Measurements from ENCODE around the gene PTPRN2.

PTPRN2 gene

DNA sequence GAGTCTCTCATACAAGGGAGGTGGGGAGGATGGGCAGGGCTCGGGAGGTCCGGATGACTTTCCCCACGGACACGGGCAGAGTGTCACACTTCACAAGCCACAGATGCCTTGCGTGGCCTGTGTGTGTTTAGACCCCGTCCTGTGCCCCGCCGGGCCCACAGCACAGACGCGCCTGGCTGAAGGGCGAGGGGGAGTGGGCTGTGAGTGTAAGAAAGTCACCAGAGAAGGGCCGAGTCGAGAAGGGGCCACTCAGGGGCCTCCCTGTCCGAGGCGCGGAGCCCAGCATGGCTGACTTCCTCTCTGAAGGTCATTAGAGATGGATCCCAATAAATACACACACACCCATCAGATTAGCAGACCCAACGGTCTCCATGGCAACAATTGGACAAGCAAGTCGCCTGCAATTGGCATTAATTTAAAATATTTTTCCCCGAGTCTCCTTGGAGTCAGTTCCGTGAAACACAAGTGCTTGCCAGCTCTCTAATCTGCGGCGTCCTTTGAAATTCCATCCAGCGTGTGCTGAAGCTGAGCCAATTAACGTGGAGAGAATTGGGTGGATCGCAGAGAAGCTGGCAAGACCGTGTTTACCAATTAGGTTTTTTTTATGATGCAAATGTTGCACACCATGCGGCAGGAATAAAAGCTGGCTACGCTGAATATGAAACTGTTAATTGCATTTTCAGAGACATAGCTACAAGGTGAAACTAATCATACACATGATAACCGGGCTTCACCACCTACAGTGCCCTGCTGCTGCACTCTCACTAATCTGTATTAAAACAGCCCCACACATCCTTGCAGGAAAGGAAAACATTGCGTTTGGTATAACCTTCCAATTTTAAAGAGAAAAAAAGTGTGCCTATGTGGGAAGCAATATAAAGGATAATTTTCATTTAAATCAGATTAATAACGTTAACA lies 571.2 kb downstream of the PTPRN2 start:
- DNase-seq: no peak

DNA sequence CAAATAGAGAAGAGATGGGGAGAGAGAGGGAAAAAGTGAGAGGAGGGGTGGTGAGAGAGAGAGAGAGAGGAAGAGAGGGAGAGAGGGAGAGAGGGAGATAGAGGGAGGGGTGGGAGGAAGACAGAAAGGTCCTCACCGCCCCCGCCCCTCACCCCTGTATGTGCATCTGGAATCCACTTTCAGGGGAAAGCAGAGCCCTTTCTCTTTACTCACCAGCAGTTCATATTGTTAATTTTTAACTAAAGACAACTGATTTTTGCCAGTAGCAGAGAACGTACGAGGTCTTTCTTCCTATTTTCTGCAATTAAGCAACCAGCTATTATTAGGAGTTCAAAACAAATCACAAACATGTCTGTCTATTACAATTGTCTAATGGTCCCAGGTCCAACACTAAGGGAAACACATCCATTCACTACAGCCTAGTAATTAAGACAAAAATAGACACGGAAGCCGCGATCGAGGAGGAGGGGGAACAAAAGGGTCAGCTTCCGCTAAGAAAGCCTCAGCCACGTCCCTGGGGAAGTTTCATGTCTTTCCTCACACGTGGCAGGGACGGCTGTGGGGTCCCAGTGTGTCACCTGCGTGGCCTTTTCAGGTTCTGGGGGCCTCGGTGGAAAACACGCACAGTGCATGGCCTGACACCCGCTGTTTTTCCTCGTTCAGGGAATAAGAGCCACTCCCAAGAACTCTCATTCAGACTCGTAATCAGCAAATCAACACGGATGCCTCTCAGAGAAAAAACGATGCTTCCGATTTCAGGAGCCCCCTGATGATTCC lies 572.0 kb downstream of the PTPRN2 start:
- DNase-seq: no peak

DNA sequence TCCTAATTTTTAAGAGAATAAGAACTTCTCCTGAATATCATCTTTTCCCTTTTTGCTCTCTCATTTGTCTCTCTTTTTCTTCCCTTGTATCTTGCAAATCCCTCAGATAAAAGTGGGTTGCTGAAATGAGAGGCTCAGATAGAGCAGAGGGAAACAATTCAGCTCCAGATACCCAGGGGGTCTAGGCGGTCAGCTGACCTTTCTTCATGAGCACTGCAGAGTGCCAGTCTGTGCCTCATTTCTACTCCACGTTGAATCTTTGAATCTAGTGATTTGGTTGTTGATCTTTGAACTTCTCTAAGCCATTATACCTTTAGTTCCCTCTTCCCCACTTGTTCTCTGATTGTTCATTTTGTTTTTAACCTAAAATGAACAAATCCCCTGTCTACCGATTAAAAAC lies 572.6 kb downstream of the PTPRN2 start:
- no peak for DNase-seq

DNA sequence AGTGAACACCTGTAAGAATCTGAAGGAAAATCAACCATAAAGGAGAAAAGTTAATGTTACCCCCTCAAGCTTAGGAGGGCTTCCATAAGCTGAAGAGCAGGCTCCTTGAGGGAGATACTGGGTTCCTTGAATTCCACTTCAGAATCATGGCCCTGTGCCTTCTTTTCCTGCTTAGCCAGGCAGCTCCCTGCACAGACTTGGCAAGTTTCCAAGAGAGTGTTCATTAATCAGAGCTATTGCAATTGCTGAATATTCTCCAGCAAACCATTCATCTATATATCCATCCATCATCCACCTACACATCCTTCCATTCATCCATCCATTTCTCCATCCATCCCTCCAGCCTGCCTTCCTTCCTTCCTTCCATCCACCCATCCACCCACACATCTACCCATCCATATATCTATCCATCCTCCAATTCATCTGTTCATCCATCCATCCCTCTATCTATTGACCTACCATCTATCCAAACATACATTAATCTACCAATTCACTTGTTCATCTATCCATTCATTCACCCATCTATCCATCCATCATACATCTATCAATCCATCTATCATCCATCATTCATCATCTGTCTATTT lies 574.4 kb downstream of the PTPRN2 start:
- DNase-seq: no peak

DNA sequence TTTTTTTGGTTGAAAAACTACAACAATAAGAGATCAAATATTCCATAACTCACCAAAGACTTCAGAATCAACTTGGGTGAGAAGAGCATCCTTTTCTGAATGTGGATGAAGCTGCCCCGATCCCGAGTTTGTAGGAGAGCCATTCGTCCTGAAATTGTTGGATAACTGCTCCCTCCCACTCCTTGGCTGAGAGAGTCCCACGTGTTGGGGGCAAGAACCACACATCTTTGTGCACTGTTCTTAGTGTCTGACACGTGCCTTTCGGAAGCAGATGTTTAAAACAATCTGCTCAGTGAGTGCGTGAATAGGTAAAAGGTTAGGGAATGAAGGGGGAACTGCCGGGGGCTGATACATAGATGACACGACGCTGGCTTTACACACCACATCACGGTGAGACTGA lies 575.7 kb downstream of the PTPRN2 start:
- no peak for DNase-seq

DNA sequence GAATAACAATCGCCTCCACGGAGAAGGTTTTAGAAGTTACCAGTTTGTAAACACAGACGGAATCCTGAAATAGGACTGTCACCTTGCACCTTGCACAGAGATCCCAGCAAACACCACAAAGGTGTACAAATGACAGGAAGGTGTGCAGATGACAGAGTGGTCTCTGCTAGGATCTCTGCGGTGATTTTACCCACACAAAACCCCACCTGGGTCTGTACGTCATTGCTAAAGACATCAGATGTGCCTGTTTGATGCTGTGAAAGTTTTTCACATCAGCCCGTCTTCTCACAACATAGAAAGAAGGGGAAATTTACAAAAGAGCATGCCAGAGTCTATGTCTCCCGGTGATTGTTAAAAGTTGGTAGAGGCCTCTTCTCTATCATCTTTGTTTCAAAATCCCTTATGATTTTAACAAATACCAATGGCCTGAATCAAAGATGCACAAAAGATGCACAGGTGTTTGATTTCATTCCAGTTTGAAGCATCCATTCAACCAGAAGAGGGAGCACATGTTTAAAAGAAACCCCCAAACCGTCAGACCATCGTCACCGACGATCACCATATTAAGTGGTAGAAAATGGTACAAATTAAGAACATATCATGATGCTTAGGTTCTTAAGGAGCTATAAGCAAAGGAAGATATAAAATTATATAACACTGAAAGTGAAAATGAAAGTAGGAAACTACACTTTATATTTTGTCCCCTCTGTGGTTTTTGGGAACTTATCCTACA lies 576.5 kb downstream of the PTPRN2 start:
- no peak for DNase-seq

DNA sequence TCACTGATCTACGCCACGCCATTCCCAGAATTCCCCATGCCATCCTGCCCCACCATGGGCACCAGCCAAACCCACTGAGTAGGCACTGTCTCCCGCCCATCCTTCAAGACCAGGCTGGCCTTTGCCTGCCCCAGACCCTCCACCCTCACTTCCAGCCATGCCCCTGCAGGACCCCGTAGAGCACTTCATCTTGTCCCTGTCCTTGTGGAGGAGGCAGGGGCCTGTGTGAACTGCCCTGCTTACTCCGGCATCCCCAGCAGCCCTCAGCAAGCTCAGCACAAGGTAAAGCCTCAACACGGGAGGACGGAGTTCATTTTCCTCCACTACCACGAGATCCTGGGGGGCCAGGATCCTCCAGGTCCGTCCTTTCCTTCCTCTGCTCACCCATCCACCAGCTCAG lies 577.7 kb downstream of the PTPRN2 start:
- DNase-seq: no peak

DNA sequence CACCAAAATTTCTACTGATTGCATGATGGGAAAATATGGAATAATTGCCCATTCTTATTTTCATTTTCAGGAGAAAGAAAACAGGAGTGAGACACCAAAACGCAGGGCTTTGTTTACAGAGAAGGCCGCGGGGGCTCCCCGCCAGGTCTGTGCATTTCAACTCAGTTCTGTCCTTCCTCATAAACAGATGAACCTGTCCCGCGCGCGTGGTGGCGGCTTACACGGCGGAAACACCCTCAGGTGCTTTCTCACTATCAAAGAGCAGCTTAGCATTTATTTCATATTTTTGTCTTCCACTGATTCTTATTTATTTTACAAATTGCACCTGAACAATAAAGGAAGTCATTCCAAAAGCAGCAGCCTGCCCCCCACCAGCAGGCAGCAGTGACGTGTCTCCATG lies 579.4 kb downstream of the PTPRN2 start:
- no peak for DNase-seq

DNA sequence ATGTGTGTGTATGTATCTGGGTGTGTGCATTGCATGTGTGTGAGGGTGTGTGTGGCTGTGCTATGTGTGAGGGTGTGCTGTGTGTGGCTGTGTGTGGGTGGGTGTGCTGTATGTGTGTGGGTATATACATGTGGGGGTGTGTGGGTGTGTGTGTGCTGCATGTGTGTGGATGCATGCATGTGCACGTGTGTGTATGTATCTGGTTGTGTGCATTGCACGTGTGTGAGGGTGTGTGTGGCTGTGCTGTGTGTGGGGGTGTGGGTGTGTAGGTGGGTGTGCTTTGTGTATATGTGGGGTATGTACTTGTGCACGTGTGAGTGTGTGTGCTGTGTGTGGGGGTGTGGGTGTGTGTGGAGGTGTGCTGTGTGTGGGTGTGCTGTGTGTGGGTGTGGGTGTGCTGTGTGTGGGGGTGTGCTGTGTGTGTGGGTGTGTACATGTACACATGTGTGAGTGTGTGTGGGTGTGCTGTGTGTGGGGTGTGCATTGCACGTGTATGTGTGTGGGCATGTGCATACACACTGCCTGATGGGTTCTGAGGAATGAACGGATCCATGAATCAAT lies 579.8 kb downstream of the PTPRN2 start:
- DNase-seq: no peak

DNA sequence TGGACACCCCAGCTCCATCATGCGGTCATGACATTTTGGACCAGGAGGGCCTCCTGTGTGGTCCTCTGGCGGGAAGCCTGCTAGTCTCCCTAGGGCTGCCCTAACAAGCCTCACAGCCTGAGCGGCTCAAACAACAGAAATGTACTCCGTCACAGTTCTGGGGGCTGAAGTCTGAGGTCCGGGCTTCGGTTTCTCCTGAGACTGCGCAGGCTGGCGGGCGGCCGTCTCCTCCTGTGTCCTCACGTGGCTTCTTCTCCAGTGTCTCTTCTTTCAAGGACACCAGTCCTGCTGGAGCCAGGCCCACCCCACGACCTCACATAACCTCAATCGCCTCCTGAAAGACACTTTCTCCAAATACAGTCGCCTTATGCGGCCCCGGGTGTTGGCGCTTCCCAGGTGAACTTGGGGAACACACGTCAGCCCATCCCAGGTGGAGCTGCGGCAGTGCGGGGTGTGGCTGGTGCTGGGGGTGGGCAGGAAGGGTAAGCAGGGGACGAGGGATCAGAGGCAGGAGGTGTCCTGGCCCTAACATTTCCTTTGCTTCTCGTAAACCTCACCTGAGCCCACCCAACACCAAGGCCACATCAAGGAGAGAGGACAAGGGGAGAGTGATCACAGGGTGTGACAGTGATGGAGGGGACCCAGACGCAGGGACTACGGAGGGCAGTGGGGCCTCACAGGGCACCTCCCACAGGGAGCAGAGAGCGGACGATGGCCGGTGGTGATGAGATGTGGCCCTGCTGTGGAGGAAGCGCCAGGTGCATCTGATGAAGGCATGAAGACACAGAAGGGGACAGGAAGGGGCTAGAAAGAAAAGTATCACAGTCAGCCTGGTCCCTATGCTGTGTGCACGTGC lies 580.6 kb downstream of the PTPRN2 start:
- no peak for DNase-seq

DNA sequence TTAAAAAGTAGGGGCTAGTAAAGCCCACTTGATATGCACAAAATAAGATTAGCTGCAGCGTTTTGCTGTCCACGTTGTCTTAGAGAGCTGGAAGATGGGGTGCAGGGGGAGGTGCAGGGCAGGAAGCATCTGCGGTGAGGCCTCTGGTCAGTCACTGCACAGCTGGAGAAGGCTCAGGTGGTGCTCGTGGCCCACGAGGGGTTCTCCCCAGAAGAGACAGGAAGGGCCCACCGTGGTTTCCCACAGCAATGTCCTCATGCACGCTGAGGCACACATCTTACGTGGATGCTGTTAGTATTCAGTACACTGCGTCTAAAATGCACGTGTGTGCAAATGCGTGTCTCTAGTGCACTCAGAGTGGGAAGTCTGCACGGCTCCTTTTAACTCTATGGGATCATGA lies 582.1 kb downstream of the PTPRN2 start:
- DNase-seq: no peak

DNA sequence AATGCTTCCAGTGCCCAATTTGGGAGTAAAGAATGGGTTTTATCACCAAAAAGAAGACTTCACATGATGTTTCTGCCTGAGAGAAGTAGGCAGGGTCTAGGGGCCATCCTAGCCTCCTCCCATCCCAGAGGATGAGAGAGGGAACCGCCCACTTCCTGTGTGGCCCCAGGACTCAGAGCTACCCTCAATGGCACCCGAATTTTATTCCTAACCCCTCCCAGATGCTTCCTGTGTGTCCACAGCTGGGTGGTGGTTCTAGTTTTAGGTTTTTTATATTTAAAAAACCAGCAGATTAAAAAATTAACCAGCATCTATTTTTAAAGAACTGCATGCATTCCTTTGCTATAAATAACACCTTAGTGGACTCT lies 583.5 kb downstream of the PTPRN2 start:
- no peak for DNase-seq

DNA sequence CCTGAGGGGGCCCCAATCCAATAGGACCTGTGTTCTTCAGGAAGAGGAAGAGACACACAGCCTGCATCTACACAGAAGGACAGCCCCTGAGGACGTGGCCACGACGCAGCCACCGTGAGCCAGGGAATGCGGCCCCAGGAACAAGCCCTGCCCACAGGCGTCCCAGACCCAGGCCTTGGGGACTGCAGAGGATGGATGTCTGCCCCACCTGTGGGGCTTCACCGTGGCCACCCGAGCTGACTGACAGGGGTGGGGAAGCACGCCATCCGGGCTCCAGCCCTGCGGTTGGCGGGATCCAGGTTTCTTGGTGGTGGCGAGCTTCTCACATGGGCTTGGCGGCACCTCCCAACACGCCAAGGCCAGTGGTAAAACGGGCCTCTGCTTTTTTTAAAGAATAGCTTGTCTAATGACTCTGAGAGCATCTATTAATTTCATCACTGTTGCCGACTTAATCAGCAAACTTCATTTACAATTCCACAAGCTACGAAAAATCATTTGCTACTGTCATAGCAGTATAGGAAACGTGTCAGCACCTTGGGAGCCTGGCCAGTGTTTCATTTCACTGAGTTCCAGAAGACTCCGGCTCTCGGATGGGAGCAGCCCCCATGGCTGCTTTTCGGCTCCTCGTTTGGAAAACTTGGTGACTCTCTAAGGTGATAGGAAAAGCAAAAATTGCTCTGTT lies 584.0 kb downstream of the PTPRN2 start:
- no peak for DNase-seq

DNA sequence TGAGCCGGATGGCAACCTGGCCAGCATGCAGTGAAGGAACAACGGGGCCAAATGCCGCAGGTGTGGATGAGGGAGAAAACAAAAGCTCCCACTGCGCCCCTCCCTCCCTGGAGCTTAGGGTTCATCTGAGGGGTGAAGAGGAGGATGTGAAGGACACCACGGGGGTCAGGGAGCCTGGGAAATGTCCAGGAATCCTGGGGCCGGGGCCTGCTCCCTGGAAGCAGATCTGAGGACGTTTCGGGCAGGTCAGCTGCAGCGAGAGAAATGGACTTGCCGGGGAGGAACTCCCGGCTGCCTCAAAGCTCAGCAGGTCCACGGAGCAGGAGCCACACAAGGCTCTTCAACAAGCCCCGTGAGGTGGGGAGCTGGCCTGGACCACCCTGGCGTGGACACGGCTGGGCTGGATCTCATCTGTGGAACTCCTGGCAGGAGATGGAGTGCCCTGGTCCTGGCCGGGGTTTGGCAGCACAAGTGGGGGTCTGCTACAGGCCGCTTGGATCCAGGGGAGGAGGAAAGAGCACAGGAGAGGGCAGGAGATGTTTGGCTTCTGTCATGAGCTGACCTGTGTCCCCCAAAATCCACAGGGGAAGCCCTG lies 585.0 kb downstream of the PTPRN2 start:
- no peak for DNase-seq

DNA sequence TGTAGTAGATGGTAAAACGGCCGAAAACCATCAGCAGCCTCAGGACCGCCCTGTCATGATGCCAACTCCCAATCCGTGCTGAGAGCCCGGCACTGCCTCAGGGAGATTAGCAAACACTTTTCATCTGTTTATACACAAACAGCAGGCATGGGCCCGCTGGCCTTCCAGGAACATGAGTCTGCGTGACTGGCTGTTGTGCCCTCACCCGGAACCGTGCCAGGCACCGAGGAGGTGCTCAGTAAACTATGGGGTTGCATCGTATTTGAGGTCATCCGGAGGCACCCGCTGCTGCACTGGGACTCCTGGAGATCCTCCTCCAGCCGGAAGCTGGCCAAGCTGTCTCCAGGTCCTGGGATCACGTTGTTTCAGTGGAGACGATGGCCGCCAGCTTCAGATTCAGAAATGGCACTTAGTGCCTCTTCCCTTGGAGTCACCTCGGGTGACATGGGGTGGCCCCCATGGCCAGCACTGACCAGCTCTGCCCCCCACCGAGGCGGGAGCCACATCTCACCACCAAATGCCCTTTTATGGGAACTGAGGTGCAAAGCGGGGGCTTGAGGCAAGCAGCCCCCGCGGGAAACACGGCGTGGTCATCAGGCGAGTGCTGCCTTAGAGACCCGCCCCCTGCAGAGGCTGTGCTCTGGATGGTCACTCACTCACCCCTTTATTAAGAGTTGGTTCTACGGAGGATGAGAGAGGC lies 585.9 kb downstream of the PTPRN2 start:
- no peak for DNase-seq

DNA sequence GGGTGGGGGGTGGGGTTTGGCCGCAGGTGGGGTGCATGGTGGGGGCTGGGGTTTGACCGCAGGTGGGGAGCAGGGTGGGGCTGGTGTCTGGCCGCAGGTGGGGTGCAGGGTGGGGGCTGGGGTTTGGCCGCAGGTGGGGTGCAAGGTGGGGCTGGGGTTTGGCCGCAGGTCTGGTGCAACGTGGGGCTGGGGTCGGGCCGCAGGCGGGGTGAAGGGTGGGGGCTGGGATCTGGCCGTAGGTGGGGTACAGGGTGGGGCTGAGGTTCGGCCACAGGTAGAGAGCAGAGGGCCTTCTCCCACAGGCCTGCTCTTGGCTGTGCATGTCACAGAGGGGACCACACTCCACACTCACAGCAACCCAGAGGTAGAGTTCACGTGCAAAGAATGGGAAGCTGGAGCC lies 586.6 kb downstream of the PTPRN2 start:
- no peak for DNase-seq

DNA sequence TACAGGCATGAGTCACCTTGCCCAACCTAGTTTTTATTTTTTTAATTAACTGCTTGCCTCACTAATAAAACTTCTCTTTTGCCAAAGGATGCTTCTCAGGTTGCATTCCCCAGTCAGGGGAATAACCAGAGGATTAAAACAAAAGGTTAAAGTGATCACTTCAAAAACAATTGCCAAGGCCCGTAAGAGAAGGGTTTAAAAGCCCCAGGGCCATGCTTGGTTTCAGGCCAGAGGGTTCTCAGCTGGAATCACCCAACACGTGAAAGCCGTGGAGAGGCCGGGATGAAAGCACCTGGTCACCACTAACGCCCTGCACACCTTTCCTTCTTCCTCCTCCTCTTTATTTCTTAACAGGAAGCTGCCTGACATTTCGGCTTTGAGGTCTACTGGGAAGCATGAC lies 587.5 kb downstream of the PTPRN2 start:
- no peak for DNase-seq

DNA sequence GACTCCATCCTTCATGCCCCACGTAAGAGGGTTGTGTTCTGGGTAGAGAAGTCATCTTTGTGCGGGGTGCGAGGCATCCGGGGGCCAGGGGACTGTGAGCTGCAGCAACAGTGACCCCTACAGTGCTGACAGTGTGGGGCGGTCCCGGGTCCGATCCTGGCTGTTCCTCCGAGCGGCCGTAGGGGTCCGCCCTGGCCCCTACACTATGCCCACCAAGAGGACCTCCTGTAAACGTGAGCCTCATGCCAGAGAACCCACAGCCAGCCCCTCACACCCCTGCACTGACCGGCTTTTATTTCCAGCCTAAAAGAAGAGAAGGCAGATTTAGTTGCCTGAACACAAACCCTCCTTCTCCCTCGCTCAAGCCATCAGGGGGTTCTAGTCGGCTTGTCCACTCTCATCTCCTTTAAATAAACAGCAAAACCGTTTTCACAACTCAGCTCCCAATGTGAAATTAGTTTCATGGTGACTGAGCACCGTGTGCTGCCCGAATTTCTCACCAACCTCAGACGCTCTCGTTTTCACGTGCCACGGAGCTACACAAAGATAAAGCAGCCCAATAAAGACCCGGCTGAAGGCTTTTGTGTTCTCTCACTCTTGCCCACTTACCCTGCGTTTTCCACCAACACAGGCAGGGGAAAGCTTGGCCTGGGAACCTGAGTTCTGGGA lies 588.6 kb downstream of the PTPRN2 start:
- DNase-seq: no peak

DNA sequence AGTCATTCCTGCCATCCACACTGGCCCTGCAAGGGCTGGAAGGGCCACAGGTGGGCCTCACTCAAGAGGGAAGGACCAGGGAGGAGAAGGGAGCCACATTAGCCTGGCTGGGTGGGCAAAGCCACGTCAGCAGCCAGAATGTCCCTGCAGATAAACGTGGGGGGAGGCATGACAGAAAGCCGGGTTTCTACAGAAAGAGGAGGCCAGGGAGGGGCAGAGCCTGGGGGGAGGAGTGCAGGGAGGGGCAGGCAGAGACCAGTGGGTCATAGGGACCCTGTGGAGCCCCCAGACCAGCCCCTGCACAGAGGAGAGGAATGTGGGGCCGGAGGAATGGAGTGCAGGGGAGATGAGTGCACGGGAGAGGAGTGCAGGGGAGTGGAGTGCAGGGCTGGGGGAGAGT lies 590.2 kb downstream of the PTPRN2 start:
- no peak for DNase-seq

DNA sequence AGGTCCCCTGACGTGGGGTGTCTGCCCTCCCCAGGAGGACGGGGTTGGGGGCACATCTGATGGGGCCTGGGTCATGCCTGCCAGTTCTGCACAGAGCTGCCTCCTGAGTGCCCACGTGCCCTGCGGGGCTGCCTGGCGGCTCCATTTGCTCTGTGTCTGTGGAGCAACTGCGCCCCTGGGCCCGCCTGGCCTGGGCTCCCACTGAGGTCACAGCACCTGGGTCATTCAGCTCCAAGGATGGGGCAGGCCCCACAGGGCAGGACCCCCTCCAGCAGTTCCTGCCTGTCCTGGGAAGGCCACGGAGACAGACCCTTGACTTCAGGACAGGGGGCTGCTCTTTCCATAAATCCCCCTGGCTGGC lies 590.6 kb downstream of the PTPRN2 start:
- DNase-seq: no peak

Measured in fibroblast of upper back skin (primary cell).